Heart left ventricle (tissue), 13 donors: ENCODE measurements around the gene CMIP.
"Not testable (repeated sequence)": the region's sequence is repeated elsewhere in the genome, so short reads cannot be mapped to it uniquely, and the experiment has no call there.

ENCODE experiments used
- CTCF ChIP-seq, 12 donors: fragments of 200-600 bp; sonication (generic) in 4 of 12; IDR thresholded peaks; one replicate each; pipeline versions ENCODE4 v1.5.0 to v1.8.0; 2018 to 2022; ENCODE audit warnings: antibody characterized with exemption in 12 of 12, mild to moderate bottlenecking in 5 of 12
- POLR2A ChIP-seq, 2 donors: fragments of 450-650 bp; IDR thresholded peaks; one replicate each; pipeline ENCODE4 v1.6.1; 2017; ENCODE audit warnings: antibody characterized with exemption in 2 of 2, mild to moderate bottlenecking in 2 of 2, moderate library complexity in 2 of 2
- donor health status: ischemic (EF 13 %, LVEDD 7.1; RV severe dilation, severe dysfunction).
- donor health status: DM: no; HTN: yes; CAD: no.
- donor health status: DM: no; HTN: no; CAD: no.
- donor health status: ischemic (EF 25% LVEDD 6.9; RV normal size, moderate dysfunction).
- donor health status: ischemic (EF 25% LVEDD 5.7; RV mildly dilated, moderate dysfunction).
- donor health status: ischemic (EF 35%, LVEDD 5.7; RV mildly dilated, moderate dysfunction).
- donor health status: nonischemic (EF 11% LVEDD 7.7; RV severe dilation, severe dysfunction).
- donor health status: DM: yes; HTN: yes; CAD: no.
- donor health status: PGD.
- donor health status: ischemic (EF 29% LVEDD 5.4; RV normal size, mild dysfunction).
- donor health status: nonischemic (EF 23%, LVEDD 6.1; RV moderate dilation, normal function).

GRCh38 chr16:81577272-81577671 is 132.7 kb downstream of the CMIP start:
- not testable (repeated sequence) for TF ChIP-seq CTCF, POLR2A (IDR thresholded peaks at IDR 0.05)
